Measurements from ENCODE around the gene RMND5B.

RMND5B gene

GRCh38 chr5:178189433-178189832 is 58.6 kb downstream of the RMND5B start:
- H3K4me3 ChIP-seq (ENCODE audit: low read depth, low read length), result no peak overlapping the region
- no peak for TF ChIP-seq CTCF (IDR thresholded peaks at IDR 0.05; ENCODE audit: low read depth, low read length)
- TF ChIP-seq MAX (IDR thresholded peaks at IDR 0.05; ENCODE audit: low read depth, low read length), result no peak
- no peak for TF ChIP-seq POLR2A (IDR thresholded peaks at IDR 0.05; ENCODE audit: extremely low read depth, insufficient read length)
- TF ChIP-seq MYC (IDR thresholded peaks at IDR 0.05; ENCODE audit: low read depth, low read length), result no peak
- no peak for DNase-seq (ENCODE audit: low read depth)

- H3K4me3 ChIP-seq (ENCODE audit: low read depth, low read length), result no peak overlapping the region
- DNase-seq (ENCODE audit: low read depth), result no peak
- TF ChIP-seq POLR2A (IDR thresholded peaks at IDR 0.05; ENCODE audit: extremely low read depth, insufficient read length), result no peak
- TF ChIP-seq CTCF (IDR thresholded peaks at IDR 0.05; ENCODE audit: low read depth, low read length), result no peak
- TF ChIP-seq MAX (IDR thresholded peaks at IDR 0.05; ENCODE audit: low read depth, low read length), result no peak
- TF ChIP-seq MYC (IDR thresholded peaks at IDR 0.05; ENCODE audit: low read depth, low read length), result no peak
Observed at GRCh38 chr5:178191661-178192060, 60.8 kb downstream of the RMND5B start.

- no peak overlapping the region for H3K4me3 ChIP-seq (ENCODE audit: low read depth, low read length)
- DNase-seq (ENCODE audit: low read depth), result no peak
- TF ChIP-seq POLR2A (IDR thresholded peaks at IDR 0.05; ENCODE audit: extremely low read depth, insufficient read length), result no peak
Observed at GRCh38 chr5:178192244-178192643, 61.4 kb downstream of the RMND5B start.

GRCh38 chr5:178192787-178193186 is 62.0 kb downstream of the RMND5B start:
- no peak for DNase-seq (ENCODE audit: low read depth)
- no peak for TF ChIP-seq POLR2A (IDR thresholded peaks at IDR 0.05; ENCODE audit: extremely low read depth, insufficient read length)
- TF ChIP-seq CTCF (IDR thresholded peaks at IDR 0.05; ENCODE audit: low read depth, low read length), result no peak
- no peak for TF ChIP-seq MYC (IDR thresholded peaks at IDR 0.05; ENCODE audit: low read depth, low read length)
- TF ChIP-seq MAX (IDR thresholded peaks at IDR 0.05; ENCODE audit: low read depth, low read length), result no peak
- no peak overlapping the region for H3K4me3 ChIP-seq (ENCODE audit: low read depth, low read length)

GRCh38 chr5:178193251-178193809 is 62.5 kb downstream of the RMND5B start:
- peak; percentile 26 for DNase-seq (ENCODE audit: low read depth)
- no peak overlapping the region for H3K4me3 ChIP-seq (ENCODE audit: low read depth, low read length)
- no peak for TF ChIP-seq MAX (IDR thresholded peaks at IDR 0.05; ENCODE audit: low read depth, low read length)
- no peak for TF ChIP-seq MYC (IDR thresholded peaks at IDR 0.05; ENCODE audit: low read depth, low read length)
- TF ChIP-seq POLR2A (IDR thresholded peaks at IDR 0.05; ENCODE audit: extremely low read depth, insufficient read length), result no peak
- no peak for TF ChIP-seq CTCF (IDR thresholded peaks at IDR 0.05; ENCODE audit: low read depth, low read length)

GRCh38 chr5:178194026-178194425 is 63.2 kb downstream of the RMND5B start:
- no peak overlapping the region for H3K4me3 ChIP-seq (ENCODE audit: low read depth, low read length)
- TF ChIP-seq MAX (IDR thresholded peaks at IDR 0.05; ENCODE audit: low read depth, low read length) (no peak), MYC (IDR thresholded peaks at IDR 0.05; ENCODE audit: low read depth, low read length) (no peak), POLR2A (IDR thresholded peaks at IDR 0.05; ENCODE audit: extremely low read depth, insufficient read length) (no peak), CTCF (IDR thresholded peaks at IDR 0.05; ENCODE audit: low read depth, low read length) (no peak)
- peak; percentile 88 for DNase-seq (ENCODE audit: low read depth)
